Renal cortex interstitium (tissue), 11 donors: Measurements from ENCODE around the gene ERBB3. TPM values are rescaled to one million over a fixed set of nuclear protein-coding genes. Genes with fewer than 3 reads are reported as not detected.
A peak's percentile ranks its signal among the peaks of the same experiment; 100 is the strongest.

Experiments
- DNase-seq, 11 donors: peaks; one replicate each; pipeline ENCODE4 v3.0.0-alpha.2; 2013; ENCODE audit warnings: low read depth in 9 of 11, low spot score in 4 of 11; ENCODE audit errors: extremely low read depth in 1 of 11
- polyA plus RNA-seq, 3 donors: library from polyadenylated mRNA; unstranded; fragments of 120-200 nt; gene quantifications; one replicate each; pipeline ENCODE4 v1.2.1, GENCODE V29; 2013; ENCODE audit not compliant: insufficient read length in 3 of 3

ERBB3 gene
- polyA plus RNA-seq, 3 donors, result 73.5 to 119 (median 96.1) TPM

GRCh38 chr12:56122637-56123036 lies 42.7 kb downstream of the ERBB3 start:
- no peak for DNase-seq

GRCh38 chr12:56124133-56124532 lies 44.2 kb downstream of the ERBB3 start:
- DNase-seq, result no peak

GRCh38 chr12:56126732-56127239 lies 46.8 kb downstream of the ERBB3 start:
- no peak for DNase-seq

- no peak for DNase-seq
Measured at GRCh38 chr12:56127485-56127887, 47.5 kb downstream of the ERBB3 start.

DNA sequence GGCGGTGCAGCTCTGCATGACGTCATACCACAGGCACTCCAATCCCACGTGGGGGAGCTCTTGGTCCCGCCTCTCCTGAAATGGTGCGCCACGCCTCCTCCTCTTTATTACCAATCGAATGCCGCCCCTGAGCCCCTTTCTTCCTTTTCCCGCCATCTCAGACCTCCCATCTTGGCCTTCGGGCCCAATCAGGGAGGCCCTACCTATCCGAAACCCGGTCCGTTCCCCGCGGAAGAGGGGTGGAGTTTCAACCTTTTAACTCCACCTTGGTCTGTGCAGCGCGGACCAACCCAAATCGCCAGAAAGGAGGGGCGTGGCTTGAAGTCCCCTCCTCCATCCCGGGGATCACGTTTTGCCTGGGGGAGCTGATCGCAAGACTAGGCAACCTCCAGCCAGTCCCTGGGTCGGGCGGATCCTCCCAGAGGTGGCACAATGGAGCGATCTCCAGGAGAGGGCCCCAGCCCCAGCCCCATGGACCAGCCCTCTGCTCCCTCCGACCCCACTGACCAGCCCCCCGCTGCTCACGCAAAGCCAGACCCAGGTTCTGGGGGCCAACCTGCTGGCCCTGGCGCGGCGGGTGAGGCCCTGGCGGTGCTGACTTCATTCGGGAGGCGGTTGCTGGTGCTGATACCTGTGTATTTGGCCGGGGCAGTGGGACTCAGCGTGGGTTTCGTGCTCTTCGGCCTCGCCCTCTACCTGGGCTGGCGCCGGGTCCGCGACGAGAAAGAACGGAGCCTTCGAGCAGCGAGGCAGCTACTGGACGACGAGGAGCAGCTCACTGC lies 48.1 kb downstream of the ERBB3 start, which contains the start of gene ESYT1:
ESYT1 (plus strand) TSS at position 380 of the 782 bp plus-strand sequence; CDS start at position 433, 53 bp downstream.
- DNase-seq, result peak; percentile 96 to 100 (median 99)

DNA sequence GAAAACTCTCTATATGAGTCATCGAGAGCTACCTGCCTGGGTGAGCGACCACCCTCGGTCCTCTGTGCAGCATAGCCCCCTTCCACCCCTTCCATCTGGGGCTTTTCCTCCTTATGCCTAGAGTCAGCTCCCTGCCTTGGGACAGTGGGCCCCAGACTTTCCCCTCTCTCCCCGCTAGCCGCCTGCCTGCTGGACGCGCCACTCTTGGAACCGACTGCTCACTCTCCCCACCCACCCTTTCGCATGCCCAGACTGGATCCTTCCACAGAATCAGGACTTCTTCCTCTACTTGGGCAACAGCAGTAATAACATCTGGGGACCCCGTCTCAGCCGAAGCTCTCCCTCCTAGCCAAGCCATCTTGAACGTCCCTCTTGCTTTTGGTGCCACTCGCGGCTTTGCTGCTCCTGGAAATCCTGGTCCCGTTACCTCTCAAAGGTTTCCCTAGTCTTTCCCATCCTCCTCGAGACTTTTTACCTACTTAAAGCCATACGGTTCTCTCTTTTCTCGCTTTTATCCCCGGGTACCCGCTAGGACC lies 48.8 kb downstream of the ERBB3 start:
- DNase-seq, result no peak

- DNase-seq, result no peak
Measured at GRCh38 chr12:56129206-56129941, 49.4 kb downstream of the ERBB3 start.

DNA sequence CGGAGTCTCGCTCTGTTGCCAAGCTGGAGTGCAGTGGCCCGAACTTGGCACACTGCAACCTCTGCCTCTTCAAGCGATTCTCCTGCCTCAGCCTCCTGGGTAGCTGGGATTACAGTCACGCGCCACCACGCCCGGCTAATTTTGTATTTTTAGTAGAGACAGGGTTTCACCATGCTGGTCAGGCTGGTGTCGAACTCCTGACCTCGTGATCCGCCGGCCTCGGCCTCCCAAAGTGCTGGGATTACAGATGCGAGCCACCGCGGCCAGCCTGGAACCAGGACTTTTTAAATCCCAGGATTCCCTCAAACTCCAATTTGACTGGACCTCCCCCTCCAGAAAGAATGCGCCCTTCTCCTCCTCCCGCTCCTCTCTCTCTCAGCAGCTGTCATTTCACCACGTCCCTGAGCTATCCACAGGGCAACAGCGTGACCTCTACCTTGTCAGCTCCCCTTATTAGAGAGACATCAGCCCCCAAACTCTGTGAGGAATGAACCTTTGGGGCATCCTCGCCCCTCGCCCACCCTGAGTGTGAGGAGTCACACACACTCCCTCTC lies 50.1 kb downstream of the ERBB3 start:
- no peak for DNase-seq

- DNase-seq, result no peak
Measured at GRCh38 chr12:56130876-56131275, 50.9 kb downstream of the ERBB3 start.

DNA sequence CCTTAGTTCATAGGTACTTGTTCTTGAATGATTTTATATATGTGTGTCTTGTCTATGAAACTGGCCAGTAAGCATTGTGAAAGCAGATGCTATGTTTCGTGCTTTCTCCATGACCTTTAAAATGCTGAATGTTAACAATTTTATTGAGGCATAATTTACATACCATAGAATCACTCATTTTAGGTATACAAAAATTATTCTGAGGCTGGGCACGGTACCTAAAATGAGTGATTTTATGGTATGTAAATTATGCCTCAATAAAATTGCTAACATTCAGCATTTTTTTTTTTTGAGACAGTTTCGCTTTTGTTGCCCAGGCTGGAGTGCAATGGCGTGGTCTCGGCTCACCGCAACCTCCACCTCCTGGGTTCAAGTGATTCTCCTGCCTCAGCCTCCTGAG lies 54.9 kb downstream of the ERBB3 start:
- DNase-seq, result no peak

GRCh38 chr12:56137853-56138571 lies 58.0 kb downstream of the ERBB3 start:
- no peak for DNase-seq

DNA sequence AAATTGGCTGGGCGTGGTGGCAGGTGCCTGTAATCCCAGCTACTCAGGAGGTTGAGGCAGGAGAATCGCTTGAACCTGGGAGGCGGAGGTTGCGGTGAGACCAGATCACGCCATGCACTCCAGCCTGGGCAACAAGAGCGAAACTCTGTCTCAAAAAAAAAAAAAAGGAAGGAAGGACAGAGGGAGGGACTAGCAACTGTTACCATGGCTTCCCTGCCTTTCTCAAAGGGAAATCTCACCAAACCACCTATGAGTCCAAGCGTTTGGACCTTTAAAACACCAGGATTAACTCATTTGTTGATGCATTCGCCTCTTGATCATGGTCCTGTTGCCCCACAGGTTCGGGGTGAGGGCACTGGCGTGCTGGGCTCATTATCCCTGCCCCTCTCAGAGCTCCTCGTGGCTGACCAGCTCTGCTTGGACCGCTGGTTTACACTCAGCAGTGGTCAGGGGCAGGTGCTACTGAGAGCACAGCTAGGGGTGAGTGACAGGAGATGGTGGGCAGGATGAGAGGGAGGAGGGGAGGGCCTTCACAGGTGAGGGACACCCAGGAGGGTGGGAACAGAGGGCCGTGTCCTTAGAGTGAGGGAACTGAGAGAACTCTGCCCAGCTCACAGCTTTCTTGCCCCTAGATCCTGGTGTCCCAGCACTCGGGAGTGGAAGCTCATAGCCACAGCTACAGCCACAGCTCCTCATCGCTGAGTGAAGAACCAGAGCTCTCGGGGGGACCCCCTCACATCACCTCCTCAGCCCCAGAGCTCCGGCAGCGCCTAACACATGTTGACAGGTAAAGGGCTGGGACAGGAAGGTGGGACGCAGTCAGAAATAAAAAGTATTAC lies 62.2 kb downstream of the ERBB3 start:
- no peak for DNase-seq

- DNase-seq, result no peak
Measured at GRCh38 chr12:56143217-56143616, 63.3 kb downstream of the ERBB3 start.

GRCh38 chr12:56143870-56144269 lies 63.9 kb downstream of the ERBB3 start:
- DNase-seq, result no peak

GRCh38 chr12:56145217-56145616 lies 65.3 kb downstream of the ERBB3 start:
- no peak for DNase-seq

GRCh38 chr12:56146492-56147460 lies 66.8 kb downstream of the ERBB3 start:
- peak in 1 of 11 donors; percentile 46 for DNase-seq

GRCh38 chr12:56150563-56150962 lies 70.6 kb downstream of the ERBB3 start:
- no peak for DNase-seq
